LNCaP clone FGC (cell line): ENCODE data around the gene ZNF865.

ENCODE experiments used
- DNase-seq: peaks from one replicate; pipeline ENCODE4 v3.0.0-alpha.2; 2011; ENCODE audit warnings: low read depth
- H3K4me3 ChIP-seq: 2 replicates; pipeline ENCODE4 v1.5.1; 2011; ENCODE audit warnings: mild to moderate bottlenecking, low read depth, low read length, control low read depth
- TF ChIP-seq, protein P1 (sequence below): IDR thresholded peaks from 2 replicates; pipeline ENCODE4 v1.5.1; 2012; ENCODE audit warnings: mild to moderate bottlenecking; ENCODE audit not compliant: control insufficient read depth, insufficient read depth; ENCODE audit errors: extremely low read depth

Gene ZNF865

DNA sequence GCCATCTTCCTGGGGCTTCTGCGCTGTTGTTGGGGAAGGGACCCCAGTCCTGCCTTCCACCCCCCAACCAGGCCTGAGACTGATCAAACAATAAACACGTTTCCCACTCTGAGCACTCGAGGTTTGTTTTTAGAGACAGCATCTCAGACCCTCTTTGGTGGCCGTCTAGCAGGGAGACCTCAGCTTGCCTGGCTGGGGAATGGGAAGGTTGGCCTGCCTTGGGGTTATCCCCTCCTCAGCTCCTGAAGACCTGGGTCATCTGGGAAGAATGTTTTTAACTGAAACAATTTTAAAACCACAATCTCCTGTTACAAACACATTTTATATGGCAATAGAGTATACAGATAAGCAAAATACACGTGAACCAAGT is 40.0 kb downstream of the ZNF865 start:
- TF ChIP-seq, protein P1, sequence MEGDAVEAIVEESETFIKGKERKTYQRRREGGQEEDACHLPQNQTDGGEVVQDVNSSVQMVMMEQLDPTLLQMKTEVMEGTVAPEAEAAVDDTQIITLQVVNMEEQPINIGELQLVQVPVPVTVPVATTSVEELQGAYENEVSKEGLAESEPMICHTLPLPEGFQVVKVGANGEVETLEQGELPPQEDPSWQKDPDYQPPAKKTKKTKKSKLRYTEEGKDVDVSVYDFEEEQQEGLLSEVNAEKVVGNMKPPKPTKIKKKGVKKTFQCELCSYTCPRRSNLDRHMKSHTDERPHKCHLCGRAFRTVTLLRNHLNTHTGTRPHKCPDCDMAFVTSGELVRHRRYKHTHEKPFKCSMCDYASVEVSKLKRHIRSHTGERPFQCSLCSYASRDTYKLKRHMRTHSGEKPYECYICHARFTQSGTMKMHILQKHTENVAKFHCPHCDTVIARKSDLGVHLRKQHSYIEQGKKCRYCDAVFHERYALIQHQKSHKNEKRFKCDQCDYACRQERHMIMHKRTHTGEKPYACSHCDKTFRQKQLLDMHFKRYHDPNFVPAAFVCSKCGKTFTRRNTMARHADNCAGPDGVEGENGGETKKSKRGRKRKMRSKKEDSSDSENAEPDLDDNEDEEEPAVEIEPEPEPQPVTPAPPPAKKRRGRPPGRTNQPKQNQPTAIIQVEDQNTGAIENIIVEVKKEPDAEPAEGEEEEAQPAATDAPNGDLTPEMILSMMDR = no peak
- H3K4me3 ChIP-seq = no peak overlapping the region
- DNase-seq = no peak

DNA sequence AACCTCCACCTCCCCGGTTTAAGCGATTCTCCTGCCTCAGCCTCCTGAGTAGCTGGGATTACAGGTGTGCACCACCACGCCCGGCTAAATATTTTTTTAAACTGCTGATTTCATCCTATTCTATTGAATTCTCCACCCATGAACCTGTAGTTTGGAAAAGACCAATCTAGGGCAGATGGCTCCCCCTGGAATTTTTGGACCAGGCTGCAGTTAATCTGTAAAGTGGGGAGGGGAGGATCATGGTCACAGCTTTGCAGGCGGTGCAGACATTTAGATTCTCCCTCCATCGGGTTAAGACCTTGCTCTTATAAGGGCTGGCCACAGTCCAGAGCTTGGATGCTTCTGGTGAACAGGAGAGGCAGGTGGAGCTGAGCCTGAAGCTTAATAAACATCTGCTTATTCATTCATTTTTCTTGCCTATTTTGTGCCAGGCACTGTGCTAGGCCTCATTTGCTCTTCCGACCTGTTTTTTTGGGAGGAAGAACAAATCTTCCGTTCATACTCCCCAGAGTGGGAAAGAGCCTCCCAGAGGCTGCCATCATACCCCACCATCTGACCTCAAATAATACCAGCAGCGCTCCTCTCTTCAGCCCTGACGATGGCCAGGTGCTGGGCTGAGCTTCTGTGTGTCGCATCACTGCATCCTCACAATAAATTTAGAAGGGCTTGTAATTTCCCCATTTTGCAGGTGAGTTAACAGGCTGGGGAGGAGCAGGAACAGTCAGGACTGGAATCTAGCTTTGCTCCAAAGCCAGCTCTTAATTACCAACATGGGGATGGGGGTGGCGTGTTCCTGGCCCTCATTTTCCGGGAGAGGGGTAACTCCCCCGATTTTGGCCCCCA is 41.7 kb downstream of the ZNF865 start:
- no peak for DNase-seq
- peak overlapping the region; percentile 84 for H3K4me3 ChIP-seq
- TF ChIP-seq, protein P1 = no peak

DNA sequence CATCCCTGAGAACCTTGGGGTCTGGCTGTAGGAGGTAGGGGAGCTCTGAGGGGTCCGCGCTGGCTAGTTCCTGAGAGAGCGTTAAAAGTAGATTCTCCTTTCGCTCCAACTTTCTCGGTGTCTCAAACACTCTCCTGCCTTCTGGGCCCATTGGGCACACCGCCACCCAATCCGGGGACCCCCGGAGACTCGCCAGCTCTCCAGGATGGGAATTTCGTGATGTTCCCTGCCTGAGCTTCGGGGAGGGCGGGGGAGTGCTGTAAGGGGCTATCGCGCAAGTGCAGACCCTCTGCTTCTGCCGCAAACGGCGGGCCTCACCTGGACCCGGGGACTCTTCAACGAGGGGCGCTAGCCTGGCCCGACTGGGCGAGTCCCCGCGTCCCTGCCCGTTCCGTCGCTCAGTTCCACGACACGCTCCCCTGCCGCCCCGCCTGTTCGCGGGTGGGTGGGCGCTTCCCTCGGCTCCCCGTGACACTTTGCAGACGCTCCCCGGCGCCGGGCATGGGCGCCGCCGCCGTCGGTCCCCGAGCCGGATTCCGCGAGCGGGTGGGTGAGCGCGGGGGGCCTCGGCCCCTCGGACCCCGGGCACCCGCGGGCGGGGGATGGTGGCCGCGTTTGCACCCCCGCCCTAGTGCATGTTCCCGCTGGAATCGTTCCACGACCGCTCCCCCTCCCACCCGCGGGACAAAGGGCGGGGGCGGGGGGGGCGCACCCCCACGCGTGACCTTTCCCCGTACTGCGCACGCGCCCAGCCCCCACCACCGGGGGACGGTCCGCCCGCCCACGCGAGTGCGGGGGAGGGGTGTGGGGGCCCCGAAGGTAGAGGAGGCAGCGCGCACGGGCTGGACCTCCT is 42.5 kb downstream of the ZNF865 start, which contains the start of gene CCDC106:
Gene CCDC106 (plus strand): TSS at position 481 of the 853 bp plus-strand sequence. CDS start 835 bp downstream, outside the sequence.
- TF ChIP-seq, protein P1 = no peak
- DNase-seq = no peak
- H3K4me3 ChIP-seq = peak within 1 kb of the TSS; percentile 84

- DNase-seq = no peak
- TF ChIP-seq, protein P1 = no peak
Observed at GRCh38 chr19:55648585-55649267, 43.3 kb downstream of the ZNF865 start.

GRCh38 chr19:55649268-55650125 is 44.0 kb downstream of the ZNF865 start:
- peak overlapping the region; percentile 84 for H3K4me3 ChIP-seq
- TF ChIP-seq, protein P1 = no peak
- no peak for DNase-seq

More at GRCh38 chr19:55648585-55649267, 43.3 kb downstream of the ZNF865 start:
- H3K4me3 ChIP-seq = peak overlapping the region; percentile 84

GRCh38 chr19:55650126-55650557 is 44.7 kb downstream of the ZNF865 start:
- no peak overlapping the region for H3K4me3 ChIP-seq
- no peak for DNase-seq
- TF ChIP-seq, protein P1 = no peak
